GM18870 (cell line): ENCODE results near the gene CARD6.
"Not testable (repeated sequence)": the region's sequence is repeated elsewhere in the genome, so short reads cannot be mapped to it uniquely, and the experiment has no call there.

Experiments used
- ATAC-seq: cut with Tn5 transposase; IDR thresholded peaks from one replicate; pipeline ENCODE4 v1.9.1; 2021; ENCODE audit warnings: moderate library complexity; ENCODE audit not compliant: unreplicated experiment

CARD6 gene

DNA sequence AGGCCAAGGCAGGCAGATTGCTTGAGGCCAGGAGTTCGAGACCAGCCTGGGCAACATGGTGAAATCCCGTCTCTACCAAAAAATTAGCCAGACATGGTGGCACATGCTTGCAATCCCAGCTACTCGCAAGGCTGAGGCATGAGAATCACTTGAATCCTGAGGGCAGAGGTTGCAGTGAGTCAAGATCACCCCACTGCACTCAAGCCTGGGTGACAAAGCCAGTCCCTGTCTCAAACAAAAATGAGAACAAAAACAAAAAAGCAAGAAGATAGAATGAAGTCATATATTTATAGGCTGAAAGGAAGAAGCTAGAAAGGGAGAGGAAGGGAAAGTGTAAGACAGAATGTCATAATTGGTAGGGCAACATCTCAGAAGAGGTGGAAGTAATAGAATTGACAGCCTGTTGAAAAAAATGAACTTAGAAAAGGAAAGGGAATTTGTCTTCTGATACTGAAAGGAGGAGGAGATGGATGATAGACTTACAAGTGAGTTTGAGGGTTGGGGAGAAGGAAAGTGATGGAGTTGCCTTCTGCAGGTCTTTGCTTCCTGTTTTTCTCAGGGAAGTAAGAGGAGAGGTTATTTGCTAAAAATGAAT lies 32.2 kb downstream of the CARD6 start:
- no peak for ATAC-seq

DNA sequence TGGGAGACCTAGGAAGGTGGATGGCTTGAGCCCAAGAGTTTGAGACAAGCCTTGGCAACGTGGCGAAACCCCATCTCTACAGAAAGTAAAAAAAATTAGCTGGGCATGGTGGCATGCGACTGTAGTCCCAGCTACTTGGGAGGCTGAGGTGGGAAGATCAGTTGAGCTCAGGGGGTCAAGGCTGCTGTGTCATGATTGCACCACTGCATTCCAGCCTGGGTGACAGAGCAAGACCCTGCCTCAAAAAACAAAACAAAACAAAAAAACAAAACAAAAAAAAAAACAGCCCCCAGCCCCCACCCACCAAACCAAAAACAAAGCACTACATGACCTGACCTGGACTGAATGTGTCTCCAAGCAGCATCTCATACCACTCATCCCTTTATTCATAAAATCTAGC lies 34.8 kb downstream of the CARD6 start:
- ATAC-seq: no peak

DNA sequence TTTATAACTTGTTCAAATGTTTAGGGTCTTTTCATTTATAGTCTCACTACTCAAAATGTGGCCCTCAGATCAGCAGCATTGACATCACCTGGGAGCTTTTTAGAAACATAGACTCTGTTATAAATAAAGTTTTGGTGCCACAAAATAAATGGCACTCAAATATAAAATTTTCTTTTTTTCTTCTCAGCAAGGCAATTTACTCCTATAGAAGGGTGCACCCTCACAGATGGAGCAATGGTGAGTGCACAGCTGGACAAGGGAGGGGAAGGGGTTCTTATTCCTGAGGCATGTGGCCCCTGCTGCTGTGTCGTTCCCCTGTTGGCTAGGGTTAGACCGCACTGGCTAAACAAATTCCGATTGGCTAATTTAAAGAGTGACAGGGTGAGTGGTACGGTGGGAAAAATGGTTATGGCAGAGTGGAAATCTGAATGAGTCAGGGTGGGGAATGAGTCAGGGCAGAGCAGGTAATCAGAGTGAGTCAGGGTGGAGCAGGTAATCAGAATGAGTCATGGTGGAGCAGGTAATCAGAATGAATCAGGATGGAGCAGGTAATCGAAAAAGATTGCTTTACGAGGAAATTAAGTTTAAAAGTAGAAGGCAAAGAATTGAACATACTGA lies 36.3 kb downstream of the CARD6 start:
- no peak for ATAC-seq

DNA sequence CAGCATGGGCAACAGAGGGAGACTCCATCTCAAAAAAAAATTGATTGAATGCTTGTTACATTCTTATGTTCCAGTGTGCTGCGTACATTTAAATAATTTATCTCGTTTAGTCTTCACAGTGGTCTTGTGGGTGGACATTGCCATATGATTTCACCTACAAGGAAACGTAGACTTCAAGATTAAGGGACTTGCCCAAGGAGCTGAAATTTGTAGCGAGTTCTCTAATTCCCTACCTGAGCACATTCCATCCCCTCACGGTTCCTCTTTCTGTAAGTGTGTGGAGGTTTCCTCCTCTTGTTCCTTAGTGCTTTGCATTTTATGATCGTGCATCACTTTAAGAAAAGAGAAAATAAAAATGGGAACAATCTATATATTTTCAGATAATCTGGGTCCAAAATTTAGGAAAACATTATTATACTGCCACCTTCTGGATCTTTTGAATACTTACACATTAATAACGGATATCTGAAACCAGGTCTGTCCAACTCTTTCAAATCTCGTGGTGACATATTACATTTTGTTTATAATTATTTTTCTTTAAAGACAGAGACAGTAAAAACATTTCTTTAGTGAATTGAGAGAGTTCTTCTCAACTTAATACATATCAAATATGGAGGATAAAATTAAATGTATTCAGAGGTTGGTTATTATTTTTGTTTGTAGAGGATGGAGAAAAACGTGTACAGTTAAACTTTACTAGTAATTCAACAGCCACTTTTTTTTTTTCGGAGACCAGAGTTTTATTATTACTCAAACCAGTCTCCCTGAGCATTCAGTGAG lies 38.2 kb downstream of the CARD6 start:
- peak; percentile 73 for ATAC-seq

DNA sequence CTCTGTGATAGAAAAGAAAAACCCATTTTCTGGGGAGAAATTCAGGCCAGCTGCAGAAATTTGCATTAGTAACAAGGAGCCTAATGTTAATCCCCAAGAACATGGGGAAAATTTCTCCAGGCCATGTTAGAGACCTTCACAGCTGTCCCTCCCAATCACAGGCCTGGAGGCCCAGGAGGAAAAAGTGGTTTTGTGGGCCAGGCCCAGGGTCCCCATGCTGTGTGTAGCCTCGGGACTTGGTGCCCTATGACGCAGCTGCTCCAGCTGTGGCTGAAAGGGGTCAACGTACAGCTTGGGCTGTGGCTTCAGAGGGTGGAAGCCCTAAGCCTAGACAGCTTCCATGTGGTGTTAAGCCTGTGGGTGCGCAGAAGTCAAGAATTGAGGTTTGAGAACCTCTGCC lies 41.1 kb downstream of the CARD6 start:
- no peak for ATAC-seq

DNA sequence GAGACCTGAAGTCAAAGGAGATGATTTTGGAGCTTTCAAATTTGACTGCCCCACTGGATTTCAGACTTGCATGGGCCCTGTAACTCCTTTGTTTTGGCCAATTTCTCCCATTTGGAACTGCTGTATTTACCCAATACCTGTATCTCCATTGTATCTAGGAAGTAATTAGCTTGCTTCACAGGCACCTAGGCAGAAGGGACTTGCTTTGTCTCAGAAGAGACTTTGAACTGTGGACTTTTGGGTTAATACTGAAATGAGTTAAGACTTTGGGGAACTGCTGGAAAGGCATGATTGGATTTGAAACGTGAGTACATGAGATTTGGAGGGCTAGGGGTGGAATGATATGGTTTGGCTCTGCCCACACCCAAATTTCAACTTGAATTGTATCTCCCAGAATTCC lies 41.9 kb downstream of the CARD6 start:
- not testable (repeated sequence) for ATAC-seq

DNA sequence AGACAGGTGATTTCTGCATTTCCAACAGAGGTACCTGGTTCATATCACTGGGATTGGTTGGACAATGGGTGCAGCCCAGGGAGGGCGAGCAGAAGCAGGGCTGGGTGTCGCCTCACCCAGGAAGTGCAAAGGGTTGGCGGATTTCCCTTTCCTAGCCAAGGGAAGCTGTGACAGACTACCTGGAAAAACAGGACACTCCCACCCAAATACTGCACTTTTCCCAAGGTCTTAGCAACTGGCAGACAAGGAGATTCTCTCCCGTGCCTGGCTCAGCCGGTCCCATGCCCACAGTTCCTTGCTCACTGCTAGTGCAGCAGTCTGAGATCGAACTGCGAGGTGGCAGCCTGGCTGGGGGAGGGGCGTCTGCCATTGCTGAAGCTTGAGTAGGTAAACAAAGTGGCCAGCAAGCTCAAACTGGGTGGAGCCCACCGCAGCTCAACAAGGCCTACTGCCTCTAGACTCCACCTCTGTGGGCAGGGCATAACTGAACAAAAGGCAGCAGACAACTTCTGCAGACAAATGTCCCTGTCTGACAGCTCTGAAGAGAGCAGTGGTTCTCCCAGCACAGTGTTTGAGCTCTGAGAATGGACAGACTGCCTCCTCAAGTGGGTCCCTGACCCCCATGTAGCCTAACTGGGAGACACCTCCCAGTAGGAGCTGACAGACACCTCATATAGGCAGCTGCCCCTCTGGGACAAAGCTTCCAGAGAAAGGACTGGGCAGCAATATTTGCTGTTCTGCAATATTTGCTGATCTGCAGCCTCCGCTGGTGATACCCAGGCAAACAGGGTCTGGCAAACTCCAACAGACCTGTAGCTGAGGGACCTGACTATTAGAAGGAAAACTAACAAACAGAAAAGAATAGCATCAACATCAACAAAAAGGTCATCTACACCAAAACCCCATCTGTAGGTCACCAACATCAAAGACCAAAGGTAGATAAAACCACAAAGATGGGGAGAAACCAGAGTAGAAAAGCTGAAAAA lies 54.6 kb downstream of the CARD6 start:
- ATAC-seq: not testable (repeated sequence)

DNA sequence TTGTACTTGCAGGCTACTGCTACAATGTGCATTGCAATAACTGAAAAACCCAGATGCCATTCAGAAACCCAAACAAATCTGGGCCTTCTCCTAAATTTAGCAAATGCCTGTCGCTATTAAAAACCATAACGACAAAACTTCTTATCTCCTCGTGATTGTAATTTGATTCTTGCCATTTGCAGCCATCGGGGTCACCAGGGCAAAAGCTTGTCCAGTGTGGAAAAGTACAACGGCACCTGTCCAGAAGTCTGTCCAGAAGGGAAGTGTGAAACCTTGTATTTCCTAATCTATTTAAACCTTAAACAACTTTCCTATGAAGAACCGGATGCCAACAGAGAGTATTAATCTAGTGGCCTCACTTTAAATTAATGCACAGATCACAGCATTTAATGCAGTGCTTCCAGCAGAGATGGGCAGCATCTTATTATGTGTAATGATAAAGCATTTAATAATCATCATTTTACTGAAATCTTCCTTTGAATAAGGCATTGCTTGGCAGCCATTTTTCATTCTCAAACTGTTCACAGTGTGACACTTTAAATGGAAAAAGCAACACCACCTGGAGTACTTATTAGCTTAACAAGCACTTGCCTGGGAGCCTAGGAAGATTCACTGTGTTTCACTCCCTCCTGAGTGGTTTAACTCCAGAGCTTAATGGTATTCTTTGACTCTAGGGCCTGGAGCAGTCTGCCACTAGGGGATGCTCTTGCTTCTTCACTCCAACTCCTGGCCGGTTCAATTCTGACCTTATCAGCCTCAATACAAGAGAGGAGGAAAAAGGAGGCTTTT lies 63.2 kb downstream of the CARD6 start:
- peak; percentile 71 for ATAC-seq

DNA sequence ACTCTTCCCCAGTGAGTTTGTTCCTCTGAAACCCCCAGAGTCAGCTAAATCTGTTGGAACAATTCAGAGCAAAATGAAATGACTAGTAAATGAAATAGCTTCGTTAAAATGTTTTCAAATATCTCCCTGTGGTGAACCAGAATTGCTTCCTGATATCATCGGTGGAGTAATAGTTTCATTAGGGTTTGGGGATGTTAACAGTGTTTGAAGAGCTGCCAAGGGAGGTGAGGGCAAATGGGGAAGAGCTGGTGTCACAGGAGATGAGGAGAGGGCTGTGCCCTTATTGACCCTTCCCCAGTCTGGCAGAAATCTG lies 63.8 kb downstream of the CARD6 start:
- ATAC-seq: no peak

DNA sequence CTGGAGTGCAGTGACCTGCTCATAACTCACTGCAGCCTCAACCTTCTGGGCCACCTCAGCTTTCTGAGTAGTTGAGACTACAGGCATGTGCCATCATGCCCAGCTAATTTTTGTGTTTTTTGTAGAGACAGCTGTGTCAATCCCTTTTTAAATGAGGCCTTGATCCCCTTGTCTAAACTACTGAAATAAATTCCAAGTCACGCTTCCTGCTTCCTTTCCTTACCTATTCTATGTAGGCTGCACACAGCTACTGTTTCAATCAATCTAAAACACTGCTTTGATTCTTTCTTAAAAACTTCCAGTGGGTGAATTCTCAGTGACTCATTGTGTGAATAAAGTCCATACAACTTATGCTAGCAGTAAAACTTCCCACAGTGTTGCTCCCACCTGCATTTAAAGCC lies 65.2 kb downstream of the CARD6 start:
- ATAC-seq: no peak

DNA sequence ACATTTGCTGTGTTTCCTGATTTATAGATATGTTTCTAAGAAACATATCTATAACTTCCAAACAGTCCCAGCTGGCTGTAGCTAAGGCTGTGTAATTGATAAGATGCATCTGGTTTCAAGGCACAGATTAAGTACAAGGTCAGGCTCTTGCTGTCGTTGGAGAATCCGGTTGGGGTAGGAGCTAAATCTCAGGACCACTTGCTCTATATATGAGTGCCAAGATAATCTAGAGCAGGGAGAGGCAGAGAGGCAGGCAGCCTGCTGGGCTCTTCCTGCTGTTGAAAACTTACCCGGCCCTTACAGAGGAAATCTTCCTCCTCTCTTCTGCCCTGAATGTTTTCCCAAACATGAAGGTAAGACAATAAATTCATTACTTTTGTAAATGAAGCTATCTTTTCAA lies 68.1 kb downstream of the CARD6 start, which contains the start of gene C7:
C7 (plus strand) TSS at position 234 of the 400 bp plus-strand sequence; CDS start at position 348, 114 bp downstream.
- no peak for ATAC-seq

DNA sequence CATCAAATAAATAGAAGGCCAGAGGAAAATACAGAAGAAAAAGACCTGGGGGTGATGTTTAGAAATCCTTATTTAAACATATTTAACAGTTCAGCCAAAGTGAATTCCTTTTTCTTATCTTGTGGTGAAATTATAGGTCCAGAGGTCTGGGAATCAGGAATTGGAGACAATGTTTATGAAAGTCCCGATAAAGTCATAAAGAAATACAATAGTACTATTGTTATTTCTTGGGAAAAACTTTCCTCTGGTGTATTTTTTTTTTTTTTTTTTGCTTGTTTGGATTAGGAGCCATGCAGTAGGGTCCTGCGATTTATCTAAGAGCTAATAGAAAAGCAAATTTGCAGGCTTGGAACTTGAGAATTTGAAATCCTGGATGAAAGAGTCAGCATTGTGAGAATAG lies 68.6 kb downstream of the CARD6 start:
- ATAC-seq: no peak
